Measurements from ENCODE around the gene RNU6-9. TPM values are rescaled to one million over a fixed set of nuclear protein-coding genes. Genes with fewer than 3 reads are reported as not detected.

Gene RNU6-9
- total and polyA plus RNA-seq, 2 of the 13 experiments (the other 11 are each of a cell fraction or from before 2014, with no cell fraction given), result under 0.01 TPM; not detected in 1

DNA sequence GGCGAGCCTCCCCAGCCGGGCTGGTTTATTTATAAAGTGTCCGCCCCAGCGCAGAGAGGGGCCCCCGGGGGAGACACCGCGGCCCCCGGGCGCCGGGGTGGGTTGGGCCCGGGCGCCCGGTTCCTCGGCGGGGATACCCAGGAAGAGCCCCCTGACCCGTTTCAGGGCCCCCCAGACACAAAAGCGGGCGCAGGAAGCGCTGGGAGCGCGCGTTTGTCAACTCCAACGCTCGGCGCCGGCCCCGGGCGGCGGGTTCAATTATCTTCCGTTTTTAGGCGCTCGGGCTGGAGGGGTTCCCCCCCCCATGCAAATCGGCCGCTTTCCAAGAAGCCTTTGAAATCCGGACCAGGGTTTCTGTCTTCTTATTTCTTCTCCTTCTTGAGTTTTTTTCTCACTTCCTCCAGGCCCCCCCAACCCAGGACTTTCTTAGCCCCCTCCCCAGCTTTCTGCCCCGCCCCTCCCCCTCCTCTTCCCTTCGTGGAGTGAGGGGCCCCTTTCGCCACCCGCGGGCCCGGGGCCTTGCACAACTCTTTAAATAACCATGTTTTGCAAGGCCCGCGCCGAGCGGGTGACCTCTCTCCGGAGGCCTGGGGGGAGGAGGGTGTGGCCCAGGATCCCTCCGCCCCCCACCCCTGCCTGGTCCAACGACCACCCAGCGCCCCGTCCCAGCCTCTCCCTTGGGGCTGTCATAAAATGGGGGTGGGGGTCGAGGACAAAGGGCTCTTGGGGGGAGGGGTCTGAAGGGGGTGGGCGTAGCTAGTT, 33.5 kb downstream of the RNU6-9 start (continued):
- TF ChIP-seq, protein P1, sequence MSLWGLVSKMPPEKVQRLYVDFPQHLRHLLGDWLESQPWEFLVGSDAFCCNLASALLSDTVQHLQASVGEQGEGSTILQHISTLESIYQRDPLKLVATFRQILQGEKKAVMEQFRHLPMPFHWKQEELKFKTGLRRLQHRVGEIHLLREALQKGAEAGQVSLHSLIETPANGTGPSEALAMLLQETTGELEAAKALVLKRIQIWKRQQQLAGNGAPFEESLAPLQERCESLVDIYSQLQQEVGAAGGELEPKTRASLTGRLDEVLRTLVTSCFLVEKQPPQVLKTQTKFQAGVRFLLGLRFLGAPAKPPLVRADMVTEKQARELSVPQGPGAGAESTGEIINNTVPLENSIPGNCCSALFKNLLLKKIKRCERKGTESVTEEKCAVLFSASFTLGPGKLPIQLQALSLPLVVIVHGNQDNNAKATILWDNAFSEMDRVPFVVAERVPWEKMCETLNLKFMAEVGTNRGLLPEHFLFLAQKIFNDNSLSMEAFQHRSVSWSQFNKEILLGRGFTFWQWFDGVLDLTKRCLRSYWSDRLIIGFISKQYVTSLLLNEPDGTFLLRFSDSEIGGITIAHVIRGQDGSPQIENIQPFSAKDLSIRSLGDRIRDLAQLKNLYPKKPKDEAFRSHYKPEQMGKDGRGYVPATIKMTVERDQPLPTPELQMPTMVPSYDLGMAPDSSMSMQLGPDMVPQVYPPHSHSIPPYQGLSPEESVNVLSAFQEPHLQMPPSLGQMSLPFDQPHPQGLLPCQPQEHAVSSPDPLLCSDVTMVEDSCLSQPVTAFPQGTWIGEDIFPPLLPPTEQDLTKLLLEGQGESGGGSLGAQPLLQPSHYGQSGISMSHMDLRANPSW (CRISPR knock-in tag; IDR thresholded peaks at IDR 0.05; ENCODE audit: borderline replicate concordance), result no peak
- TF ChIP-seq ZNF367 (CRISPR knock-in tag; IDR thresholded peaks at IDR 0.05; ENCODE audit: borderline replicate concordance) (peak; percentile 45; the same call in 1 of the 2 replicates), DMAP1 (CRISPR knock-in tag; IDR thresholded peaks at IDR 0.05) (no peak), ZNF746 (CRISPR knock-in tag; IDR thresholded peaks at IDR 0.05) (peak; percentile 77; the same call in 1 of the 2 replicates), BCL6 (CRISPR knock-in tag; IDR thresholded peaks at IDR 0.05) (peak; percentile 25; the same call in 1 of the 2 replicates), RAD21 (CRISPR knock-in tag; IDR thresholded peaks at IDR 0.05) (0 out of 2 replicates have a peak, but pooled peaks have one; percentile 12), PCBP1 (IDR thresholded peaks at IDR 0.05; ENCODE audit: borderline replicate concordance, low read depth, low read length) (no peak; the same call in 1 of the 2 replicates), RBFOX2 (IDR thresholded peaks at IDR 0.05; ENCODE audit: low read depth, low read length) (peak; percentile 90), ZNF891 (CRISPR knock-in tag; IDR thresholded peaks at IDR 0.05) (no peak), ZNF430 (CRISPR knock-in tag; IDR thresholded peaks at IDR 0.05) (no peak), RNF2 (conservative IDR thresholded peaks at IDR 0.05; ENCODE audit: low read depth) (no peak), SIX1 (CRISPR knock-in tag; IDR thresholded peaks at IDR 0.05; ENCODE audit: borderline replicate concordance) (no peak), JARID2 (CRISPR knock-in tag; IDR thresholded peaks at IDR 0.05; ENCODE audit: insufficient replicate concordance) (no peak), ZNF234 (CRISPR knock-in tag; conservative IDR thresholded peaks at IDR 0.05) (no peak), IRF2 (CRISPR knock-in tag; IDR thresholded peaks at IDR 0.05) (no peak), KDM2A (CRISPR knock-in tag; IDR thresholded peaks at IDR 0.05; ENCODE audit: borderline replicate concordance, low read depth) (0 out of 2 replicates have a peak, but pooled peaks have one; percentile 24), SIX4 (CRISPR knock-in tag; IDR thresholded peaks at IDR 0.05) (no peak), FOXC1 (CRISPR knock-in tag; IDR thresholded peaks at IDR 0.05; ENCODE audit: borderline replicate concordance) (no peak)
- TF ChIP-seq, protein P2, sequence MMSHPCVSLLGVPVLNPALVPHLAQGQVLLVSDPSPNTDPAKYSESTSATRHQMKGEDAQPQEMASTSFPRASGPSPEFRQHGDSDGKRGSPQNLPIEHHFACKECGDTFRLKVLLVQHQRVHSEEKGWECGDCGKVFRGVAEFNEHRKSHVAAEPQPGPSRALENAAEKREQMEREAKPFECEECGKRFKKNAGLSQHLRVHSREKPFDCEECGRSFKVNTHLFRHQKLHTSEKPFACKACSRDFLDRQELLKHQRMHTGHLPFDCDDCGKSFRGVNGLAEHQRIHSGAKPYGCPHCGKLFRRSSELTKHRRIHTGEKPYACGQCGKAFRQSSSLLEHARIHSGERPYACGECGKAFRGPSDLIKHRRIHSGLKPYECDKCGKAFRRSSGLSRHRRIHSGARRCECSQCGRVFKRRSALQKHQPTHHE (CRISPR knock-in tag; IDR thresholded peaks at IDR 0.05; ENCODE audit: borderline replicate concordance), result no peak
- TF ChIP-seq, protein P3, sequence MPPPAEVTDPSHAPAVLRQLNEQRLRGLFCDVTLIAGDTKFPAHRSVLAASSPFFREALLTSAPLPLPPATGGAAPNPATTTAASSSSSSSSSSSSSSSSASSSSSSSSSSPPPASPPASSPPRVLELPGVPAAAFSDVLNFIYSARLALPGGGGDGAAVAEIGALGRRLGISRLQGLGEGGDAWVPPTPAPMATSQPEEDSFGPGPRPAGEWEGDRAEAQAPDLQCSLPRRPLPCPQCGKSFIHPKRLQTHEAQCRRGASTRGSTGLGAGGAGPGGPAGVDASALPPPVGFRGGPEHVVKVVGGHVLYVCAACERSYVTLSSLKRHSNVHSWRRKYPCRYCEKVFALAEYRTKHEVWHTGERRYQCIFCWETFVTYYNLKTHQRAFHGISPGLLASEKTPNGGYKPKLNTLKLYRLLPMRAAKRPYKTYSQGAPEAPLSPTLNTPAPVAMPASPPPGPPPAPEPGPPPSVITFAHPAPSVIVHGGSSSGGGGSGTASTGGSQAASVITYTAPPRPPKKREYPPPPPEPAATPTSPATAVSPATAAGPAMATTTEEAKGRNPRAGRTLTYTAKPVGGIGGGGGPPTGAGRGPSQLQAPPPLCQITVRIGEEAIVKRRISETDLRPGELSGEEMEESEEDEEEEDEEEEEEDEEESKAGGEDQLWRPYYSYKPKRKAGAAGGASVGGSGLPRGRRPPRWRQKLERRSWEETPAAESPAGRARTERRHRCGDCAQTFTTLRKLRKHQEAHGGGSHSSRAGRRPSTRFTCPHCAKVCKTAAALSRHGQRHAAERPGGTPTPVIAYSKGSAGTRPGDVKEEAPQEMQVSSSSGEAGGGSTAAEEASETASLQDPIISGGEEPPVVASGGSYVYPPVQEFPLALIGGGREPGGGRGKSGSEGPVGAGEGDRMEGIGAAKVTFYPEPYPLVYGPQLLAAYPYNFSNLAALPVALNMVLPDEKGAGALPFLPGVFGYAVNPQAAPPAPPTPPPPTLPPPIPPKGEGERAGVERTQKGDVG (CRISPR knock-in tag; IDR thresholded peaks at IDR 0.05; ENCODE audit: borderline replicate concordance), result no peak
- TF ChIP-seq, protein P4, sequence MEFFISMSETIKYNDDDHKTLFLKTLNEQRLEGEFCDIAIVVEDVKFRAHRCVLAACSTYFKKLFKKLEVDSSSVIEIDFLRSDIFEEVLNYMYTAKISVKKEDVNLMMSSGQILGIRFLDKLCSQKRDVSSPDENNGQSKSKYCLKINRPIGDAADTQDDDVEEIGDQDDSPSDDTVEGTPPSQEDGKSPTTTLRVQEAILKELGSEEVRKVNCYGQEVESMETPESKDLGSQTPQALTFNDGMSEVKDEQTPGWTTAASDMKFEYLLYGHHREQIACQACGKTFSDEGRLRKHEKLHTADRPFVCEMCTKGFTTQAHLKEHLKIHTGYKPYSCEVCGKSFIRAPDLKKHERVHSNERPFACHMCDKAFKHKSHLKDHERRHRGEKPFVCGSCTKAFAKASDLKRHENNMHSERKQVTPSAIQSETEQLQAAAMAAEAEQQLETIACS (CRISPR knock-in tag; IDR thresholded peaks at IDR 0.05), result peak; percentile 41; the same call in 1 of the 2 replicates

Measured in HepG2 (cell line).